GM18907 (cell line): ENCODE data around the gene HSD17B14.
"Not testable (repeated sequence)": the region's sequence is repeated elsewhere in the genome, so short reads cannot be mapped to it uniquely, and the experiment has no call there.

Source experiments
- ATAC-seq: cut with Tn5 transposase; IDR thresholded peaks from one replicate; pipeline ENCODE4 v1.9.1; 2021; ENCODE audit warnings: mild to moderate bottlenecking, moderate library complexity; ENCODE audit not compliant: unreplicated experiment

The HSD17B14 gene

DNA sequence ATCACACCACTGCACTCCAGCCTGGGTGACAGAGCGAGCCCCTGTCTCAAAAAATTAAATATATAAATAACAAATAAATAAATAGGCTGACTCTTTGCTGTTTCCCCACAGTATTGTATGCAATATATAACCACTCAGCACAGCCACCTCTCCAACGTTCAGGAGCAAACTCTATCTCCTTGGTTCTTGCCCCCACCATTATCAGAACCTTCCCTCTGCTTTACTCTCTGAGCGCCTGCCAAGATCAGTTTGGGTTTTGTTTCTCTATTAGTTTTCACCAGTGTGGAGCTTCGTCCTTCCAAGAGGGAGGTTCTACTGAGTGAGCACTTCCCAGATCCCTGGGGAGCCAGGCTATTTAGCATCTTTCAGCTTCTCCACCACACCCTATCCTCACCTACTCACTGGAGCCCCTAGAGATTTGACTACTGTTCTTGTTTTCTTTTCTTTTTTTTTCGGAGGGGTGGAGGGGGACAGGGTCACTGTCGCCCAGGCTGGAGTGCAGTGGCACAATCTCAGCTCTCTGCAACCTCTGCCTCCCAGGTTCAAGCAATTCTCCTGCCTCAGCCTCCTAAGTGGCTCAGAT, 68.0 kb downstream of the HSD17B14 start:
- not testable (repeated sequence) for ATAC-seq

DNA sequence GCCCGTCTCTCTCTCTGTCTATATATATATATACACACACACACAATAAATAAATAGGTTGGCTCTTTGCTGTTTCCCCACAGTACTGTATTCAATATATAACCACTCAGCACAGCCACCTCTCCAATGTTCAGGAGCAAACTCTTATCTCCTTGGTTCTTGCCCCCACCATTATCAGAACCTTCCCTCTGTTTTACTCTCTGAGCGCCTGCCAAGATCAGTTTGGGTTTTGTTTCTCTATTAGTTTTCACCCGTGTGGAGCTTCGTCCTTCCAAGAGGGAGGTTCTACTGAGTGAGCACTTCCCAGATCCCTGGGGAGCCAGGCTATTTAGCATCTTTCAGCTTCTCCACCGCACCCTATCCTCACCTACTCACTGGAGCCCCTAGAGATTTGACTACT, 70.5 kb downstream of the HSD17B14 start:
- not testable (repeated sequence) for ATAC-seq
